Fibroblast of pulmonary artery (primary cell): ENCODE data around the gene ZNF787.

ENCODE experiments used
- DNase-seq: peaks from one replicate; pipeline ENCODE4 v3.0.0-alpha.2; 2010; ENCODE audit warnings: low read depth
- H3K4me3 ChIP-seq: replicated peaks from 2 replicates; pipeline ENCODE4 v1.5.1; 2011; ENCODE audit warnings: low read depth, mild to moderate bottlenecking, control low read depth, low read length, moderate library complexity
- CTCF ChIP-seq: IDR thresholded peaks from 2 replicates; pipeline ENCODE4 v1.5.1; 2011; ENCODE audit warnings: mild to moderate bottlenecking, control low read depth, low read length, inconsistent platforms; ENCODE audit errors: missing control alignments

Gene ZNF787

DNA sequence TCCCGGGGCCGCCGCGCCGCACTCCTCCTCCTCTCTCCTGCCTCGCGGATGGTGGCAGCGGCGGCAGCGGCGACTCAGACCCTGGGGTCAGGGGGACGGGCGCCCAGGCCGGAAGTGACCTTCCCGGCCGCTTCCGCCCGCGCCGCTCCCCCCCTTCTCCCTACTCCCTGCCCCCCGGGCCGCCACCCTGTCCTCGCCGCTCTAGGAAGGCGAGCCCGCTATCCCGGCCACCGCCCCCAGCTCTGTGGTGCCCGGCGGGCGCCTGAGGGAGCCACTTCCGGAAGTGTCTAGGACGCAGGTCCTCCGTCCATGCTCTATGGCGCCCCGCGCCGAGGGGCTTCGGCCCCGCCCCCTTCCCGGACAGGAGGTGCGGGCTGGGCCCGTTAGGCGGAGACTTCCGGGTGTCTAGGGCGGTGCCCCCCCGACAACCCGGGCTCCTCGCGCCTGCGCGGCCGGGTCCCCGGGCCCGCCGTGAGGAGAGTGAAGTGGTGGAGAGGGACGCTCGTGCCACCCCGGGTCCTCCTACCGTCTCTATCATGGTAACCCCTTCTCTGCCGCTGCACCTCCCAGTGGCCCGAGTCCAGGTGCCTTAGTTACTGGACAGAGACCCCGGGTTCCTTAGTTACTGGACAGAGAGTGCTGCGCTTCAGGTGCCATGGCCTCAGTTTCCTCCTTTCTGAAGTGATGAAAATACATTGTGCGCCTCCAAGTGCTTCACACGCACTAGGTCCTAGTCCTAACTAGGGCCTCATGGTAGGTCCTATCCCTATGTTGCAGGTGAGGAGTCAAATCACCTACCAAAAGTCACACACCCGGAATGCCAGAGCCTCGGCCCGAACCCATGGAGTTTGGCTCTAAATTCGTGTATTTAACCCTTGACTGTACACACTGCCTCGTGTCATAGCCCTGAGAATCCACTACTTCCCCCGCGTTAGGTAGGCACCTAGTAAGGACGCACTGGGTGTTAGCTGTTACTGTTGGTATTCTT, at the start of gene ZNF787:
TSS of gene ZNF787 (minus strand) at position 116 of the 988 bp plus-strand sequence. CDS start 18,078 bp downstream, outside the sequence.
- TF ChIP-seq CTCF, result no peak

DNA sequence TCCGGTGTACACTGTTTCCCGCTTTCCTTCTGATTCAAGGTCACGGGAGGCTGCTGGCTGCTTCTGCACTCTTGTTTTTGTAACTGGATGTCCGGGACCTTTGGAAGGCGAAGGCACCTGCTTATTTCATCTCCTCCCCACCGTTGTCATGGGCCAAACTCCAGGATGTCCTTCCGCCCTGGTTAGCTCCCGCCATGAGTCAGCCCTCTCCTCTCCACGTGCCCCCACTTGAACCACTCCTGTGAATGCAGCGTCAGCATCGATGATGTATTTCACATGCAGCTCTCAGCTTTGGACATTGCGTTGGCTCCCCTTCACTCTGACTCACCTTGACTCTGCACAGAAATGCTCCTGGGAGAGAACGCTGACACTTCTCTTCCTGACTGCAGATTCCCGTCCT, 49.2 kb upstream of the ZNF787 start:
- DNase-seq, result peak; percentile 22
- no peak overlapping the region for H3K4me3 ChIP-seq
- no peak for TF ChIP-seq CTCF

More for the DNA sequence above, at the start of gene ZNF787:
- peak; percentile 98 for DNase-seq
- peak within 1 kb of the TSS; percentile 74 for H3K4me3 ChIP-seq

GRCh38 chr19:56167064-56167578, 46.0 kb upstream of the ZNF787 start:
- no peak overlapping the region for H3K4me3 ChIP-seq
- TF ChIP-seq CTCF, result no peak
- DNase-seq, result peak; percentile 34

DNA sequence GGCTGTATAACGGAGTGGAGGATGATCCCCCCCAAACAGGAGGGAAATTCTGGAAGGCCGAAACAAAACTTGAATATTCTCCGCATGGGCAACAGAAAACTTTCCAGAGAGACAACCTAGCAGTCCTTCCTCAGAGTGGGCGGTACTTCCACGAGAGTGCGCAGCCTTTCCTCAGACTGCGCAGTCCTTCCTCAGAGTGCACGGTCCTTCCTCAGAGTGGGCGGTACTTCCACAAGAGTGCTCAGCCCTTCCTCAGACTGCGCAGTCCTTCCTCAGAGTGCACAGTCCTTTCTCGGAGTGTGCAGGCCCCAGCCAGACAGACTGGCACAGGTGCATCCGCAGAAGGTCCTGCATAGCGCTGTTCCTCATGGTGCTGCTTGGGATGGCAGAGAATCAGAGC, 42.0 kb upstream of the ZNF787 start:
- no peak for TF ChIP-seq CTCF
- DNase-seq, result no peak
- no peak overlapping the region for H3K4me3 ChIP-seq

- peak; percentile 52 for DNase-seq
- no peak overlapping the region for H3K4me3 ChIP-seq
- TF ChIP-seq CTCF, result no peak
These were observed 41.2 kb upstream of the ZNF787 start for GRCh38 chr19:56162258-56162657.

DNA sequence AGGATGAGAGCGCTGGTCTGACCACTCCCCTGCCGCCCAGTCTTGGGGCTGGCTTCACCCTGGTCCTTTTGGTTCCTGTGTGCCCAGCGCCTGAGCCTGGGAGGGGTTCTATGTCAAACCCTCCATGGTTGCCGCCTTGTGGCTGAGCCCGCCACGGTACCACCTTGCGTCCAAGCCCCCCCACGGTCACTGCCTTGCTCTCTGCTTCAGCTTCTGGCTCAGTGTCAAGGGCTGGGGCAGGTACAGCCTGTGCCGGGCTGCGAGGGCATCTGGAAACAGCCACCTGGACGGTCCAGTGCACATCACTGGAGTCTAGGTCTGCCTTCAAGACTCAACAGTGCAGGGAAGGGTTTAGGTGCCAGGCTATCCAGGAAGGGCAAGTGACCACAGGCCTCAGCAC, 40.4 kb upstream of the ZNF787 start:
- no peak for DNase-seq
- no peak overlapping the region for H3K4me3 ChIP-seq
- no peak for TF ChIP-seq CTCF
